ENCODE data around the gene MSANTD3. TPM values are rescaled to one million over a fixed set of nuclear protein-coding genes. Genes with fewer than 3 reads are reported as not detected.

MSANTD3 gene
- total and polyA plus RNA-seq, 2 experiments from 2014 or later = 19.7 to 34.5 TPM

DNA sequence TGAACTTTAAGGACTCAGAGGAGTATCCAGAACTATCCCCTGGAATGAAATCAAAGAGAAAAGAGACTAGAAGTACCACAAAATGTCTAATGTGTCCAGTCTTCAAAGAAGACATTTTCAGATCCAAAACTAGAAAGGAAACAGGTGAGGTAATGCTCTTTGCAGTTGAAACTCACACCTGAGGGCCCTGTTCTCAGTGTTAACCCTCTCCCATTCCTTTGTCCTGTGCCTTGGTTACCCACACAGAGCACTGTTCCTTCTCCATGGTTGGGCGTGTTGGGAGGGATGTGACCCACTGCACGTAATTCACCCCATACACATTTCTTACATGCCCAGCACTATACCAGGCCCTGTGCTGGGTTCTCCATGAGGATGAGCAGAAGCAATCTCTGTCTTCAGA is 21.3 kb downstream of the MSANTD3 start:
- Mint-ChIP-seq H3K4me3 (no peak overlapping the region), H3K4me1 (peaks cover 19% of the 10 kb centered on the region; the same call in 2 of the 3 replicates), H3K27ac (no peak overlapping the region), H3K9me3 (no peaks in the 10 kb centered on the region), H3K27me3 (ENCODE audit: insufficient read depth, low read depth, poor library complexity) (no peaks in the 10 kb centered on the region), H3K36me3 (ENCODE audit: low read depth) (peaks cover 29% of the 10 kb centered on the region; the same call in 2 of the 3 replicates)
- no peaks in the 10 kb centered on the region for H3K36me3 ChIP-seq (ENCODE audit: insufficient read depth)
- no peaks in the 10 kb centered on the region for H3F3A ChIP-seq (replicated peaks; ENCODE audit: low read depth)
- no peaks in the 10 kb centered on the region for H4K20me1 ChIP-seq (replicated peaks; ENCODE audit: insufficient read depth)
- no peak for DNase-seq (ENCODE audit: low spot score)
- H3K27me3 ChIP-seq (ENCODE audit: insufficient read depth) = no peaks in the 10 kb centered on the region
- H3K79me2 ChIP-seq (replicated peaks; ENCODE audit: insufficient read depth) = peaks cover 11% of the 10 kb centered on the region; the same call in 1 of the 2 replicates
- H3K9me2 ChIP-seq (ENCODE audit: insufficient read depth) = no peaks in the 10 kb centered on the region
- no peak overlapping the region for H3K4me2 ChIP-seq
- no peak for ATAC-seq
- TF ChIP-seq EZH2 (IDR thresholded peaks at IDR 0.05; ENCODE audit: low read depth, unreplicated experiment) = no peak
- TF ChIP-seq ZNF114 (CRISPR knock-in tag; IDR thresholded peaks at IDR 0.05) = no peak
- TF ChIP-seq EZH2phosphoT487 (IDR thresholded peaks at IDR 0.05; ENCODE audit: unreplicated experiment) = no peak
- TF ChIP-seq, protein P1, sequence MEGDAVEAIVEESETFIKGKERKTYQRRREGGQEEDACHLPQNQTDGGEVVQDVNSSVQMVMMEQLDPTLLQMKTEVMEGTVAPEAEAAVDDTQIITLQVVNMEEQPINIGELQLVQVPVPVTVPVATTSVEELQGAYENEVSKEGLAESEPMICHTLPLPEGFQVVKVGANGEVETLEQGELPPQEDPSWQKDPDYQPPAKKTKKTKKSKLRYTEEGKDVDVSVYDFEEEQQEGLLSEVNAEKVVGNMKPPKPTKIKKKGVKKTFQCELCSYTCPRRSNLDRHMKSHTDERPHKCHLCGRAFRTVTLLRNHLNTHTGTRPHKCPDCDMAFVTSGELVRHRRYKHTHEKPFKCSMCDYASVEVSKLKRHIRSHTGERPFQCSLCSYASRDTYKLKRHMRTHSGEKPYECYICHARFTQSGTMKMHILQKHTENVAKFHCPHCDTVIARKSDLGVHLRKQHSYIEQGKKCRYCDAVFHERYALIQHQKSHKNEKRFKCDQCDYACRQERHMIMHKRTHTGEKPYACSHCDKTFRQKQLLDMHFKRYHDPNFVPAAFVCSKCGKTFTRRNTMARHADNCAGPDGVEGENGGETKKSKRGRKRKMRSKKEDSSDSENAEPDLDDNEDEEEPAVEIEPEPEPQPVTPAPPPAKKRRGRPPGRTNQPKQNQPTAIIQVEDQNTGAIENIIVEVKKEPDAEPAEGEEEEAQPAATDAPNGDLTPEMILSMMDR (conservative IDR thresholded peaks at IDR 0.05; ENCODE audit: low read depth in 2 of 2) = no peak
- no peak for TF ChIP-seq CREB1 (CRISPR knock-in tag; IDR thresholded peaks at IDR 0.05; ENCODE audit: low read depth)
- no peak for TF ChIP-seq NANOG (IDR thresholded peaks at IDR 0.05; ENCODE audit: borderline replicate concordance)
- TF ChIP-seq, protein P2, sequence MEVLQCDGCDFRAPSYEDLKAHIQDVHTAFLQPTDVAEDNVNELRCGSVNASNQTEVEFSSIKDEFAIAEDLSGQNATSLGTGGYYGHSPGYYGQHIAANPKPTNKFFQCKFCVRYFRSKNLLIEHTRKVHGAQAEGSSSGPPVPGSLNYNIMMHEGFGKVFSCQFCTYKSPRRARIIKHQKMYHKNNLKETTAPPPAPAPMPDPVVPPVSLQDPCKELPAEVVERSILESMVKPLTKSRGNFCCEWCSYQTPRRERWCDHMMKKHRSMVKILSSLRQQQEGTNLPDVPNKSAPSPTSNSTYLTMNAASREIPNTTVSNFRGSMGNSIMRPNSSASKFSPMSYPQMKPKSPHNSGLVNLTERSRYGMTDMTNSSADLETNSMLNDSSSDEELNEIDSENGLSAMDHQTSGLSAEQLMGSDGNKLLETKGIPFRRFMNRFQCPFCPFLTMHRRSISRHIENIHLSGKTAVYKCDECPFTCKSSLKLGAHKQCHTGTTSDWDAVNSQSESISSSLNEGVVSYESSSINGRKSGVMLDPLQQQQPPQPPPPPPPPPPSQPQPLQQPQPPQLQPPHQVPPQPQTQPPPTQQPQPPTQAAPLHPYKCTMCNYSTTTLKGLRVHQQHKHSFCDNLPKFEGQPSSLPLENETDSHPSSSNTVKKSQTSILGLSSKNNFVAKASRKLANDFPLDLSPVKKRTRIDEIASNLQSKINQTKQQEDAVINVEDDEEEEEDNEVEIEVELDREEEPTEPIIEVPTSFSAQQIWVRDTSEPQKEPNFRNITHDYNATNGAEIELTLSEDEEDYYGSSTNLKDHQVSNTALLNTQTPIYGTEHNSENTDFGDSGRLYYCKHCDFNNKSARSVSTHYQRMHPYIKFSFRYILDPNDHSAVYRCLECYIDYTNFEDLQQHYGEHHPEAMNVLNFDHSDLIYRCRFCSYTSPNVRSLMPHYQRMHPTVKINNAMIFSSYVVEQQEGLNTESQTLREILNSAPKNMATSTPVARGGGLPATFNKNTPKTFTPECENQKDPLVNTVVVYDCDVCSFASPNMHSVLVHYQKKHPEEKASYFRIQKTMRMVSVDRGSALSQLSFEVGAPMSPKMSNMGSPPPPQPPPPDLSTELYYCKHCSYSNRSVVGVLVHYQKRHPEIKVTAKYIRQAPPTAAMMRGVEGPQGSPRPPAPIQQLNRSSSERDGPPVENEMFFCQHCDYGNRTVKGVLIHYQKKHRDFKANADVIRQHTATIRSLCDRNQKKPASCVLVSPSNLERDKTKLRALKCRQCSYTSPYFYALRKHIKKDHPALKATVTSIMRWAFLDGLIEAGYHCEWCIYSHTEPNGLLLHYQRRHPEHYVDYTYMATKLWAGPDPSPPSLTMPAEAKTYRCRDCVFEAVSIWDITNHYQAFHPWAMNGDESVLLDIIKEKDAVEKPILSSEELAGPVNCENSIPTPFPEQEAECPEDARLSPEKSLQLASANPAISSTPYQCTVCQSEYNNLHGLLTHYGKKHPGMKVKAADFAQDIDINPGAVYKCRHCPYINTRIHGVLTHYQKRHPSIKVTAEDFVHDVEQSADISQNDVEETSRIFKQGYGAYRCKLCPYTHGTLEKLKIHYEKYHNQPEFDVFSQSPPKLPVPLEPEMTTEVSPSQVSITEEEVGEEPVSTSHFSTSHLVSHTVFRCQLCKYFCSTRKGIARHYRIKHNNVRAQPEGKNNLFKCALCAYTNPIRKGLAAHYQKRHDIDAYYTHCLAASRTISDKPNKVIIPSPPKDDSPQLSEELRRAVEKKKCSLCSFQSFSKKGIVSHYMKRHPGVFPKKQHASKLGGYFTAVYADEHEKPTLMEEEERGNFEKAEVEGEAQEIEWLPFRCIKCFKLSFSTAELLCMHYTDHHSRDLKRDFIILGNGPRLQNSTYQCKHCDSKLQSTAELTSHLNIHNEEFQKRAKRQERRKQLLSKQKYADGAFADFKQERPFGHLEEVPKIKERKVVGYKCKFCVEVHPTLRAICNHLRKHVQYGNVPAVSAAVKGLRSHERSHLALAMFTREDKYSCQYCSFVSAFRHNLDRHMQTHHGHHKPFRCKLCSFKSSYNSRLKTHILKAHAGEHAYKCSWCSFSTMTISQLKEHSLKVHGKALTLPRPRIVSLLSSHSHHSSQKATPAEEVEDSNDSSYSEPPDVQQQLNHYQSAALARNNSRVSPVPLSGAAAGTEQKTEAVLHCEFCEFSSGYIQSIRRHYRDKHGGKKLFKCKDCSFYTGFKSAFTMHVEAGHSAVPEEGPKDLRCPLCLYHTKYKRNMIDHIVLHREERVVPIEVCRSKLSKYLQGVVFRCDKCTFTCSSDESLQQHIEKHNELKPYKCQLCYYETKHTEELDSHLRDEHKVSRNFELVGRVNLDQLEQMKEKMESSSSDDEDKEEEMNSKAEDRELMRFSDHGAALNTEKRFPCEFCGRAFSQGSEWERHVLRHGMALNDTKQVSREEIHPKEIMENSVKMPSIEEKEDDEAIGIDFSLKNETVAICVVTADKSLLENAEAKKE (CRISPR knock-in tag; IDR thresholded peaks at IDR 0.05) = no peak
- no peak for TF ChIP-seq JUNB (IDR thresholded peaks at IDR 0.05; ENCODE audit: unreplicated experiment)
- no peak for TF ChIP-seq ZNF331 (CRISPR knock-in tag; IDR thresholded peaks at IDR 0.05; ENCODE audit: low read depth)
- TF ChIP-seq, protein P3, sequence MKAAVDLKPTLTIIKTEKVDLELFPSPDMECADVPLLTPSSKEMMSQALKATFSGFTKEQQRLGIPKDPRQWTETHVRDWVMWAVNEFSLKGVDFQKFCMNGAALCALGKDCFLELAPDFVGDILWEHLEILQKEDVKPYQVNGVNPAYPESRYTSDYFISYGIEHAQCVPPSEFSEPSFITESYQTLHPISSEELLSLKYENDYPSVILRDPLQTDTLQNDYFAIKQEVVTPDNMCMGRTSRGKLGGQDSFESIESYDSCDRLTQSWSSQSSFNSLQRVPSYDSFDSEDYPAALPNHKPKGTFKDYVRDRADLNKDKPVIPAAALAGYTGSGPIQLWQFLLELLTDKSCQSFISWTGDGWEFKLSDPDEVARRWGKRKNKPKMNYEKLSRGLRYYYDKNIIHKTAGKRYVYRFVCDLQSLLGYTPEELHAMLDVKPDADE (IDR thresholded peaks at IDR 0.05) = no peak
- TF ChIP-seq, protein P4, sequence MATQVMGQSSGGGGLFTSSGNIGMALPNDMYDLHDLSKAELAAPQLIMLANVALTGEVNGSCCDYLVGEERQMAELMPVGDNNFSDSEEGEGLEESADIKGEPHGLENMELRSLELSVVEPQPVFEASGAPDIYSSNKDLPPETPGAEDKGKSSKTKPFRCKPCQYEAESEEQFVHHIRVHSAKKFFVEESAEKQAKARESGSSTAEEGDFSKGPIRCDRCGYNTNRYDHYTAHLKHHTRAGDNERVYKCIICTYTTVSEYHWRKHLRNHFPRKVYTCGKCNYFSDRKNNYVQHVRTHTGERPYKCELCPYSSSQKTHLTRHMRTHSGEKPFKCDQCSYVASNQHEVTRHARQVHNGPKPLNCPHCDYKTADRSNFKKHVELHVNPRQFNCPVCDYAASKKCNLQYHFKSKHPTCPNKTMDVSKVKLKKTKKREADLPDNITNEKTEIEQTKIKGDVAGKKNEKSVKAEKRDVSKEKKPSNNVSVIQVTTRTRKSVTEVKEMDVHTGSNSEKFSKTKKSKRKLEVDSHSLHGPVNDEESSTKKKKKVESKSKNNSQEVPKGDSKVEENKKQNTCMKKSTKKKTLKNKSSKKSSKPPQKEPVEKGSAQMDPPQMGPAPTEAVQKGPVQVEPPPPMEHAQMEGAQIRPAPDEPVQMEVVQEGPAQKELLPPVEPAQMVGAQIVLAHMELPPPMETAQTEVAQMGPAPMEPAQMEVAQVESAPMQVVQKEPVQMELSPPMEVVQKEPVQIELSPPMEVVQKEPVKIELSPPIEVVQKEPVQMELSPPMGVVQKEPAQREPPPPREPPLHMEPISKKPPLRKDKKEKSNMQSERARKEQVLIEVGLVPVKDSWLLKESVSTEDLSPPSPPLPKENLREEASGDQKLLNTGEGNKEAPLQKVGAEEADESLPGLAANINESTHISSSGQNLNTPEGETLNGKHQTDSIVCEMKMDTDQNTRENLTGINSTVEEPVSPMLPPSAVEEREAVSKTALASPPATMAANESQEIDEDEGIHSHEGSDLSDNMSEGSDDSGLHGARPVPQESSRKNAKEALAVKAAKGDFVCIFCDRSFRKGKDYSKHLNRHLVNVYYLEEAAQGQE (IDR thresholded peaks at IDR 0.05; ENCODE audit: unreplicated experiment) = no peak
- TF ChIP-seq STAT1 (IDR thresholded peaks at IDR 0.05; ENCODE audit: unreplicated experiment) = no peak
- TF ChIP-seq POLR2AphosphoS5 (IDR thresholded peaks at IDR 0.05; ENCODE audit: low read depth) = no peak
- no peak overlapping the region for H3K27ac ChIP-seq (ENCODE audit: low read depth)
- no peak overlapping the region for H3K4me3 ChIP-seq
- no peak overlapping the region for H2AFZ ChIP-seq
- H3K4me1 ChIP-seq (ENCODE audit: insufficient read depth) = peaks cover 17% of the 10 kb centered on the region

Measured in GM23338 (cell line).